Activated CD4-positive, CD25-positive, alpha-beta regulatory T cell treated with anti-CD3 and anti-CD28 coated beads, Interleukin-2, amount 50 U/mL, for 16 hours (primary cell): ENCODE results near the gene KRTAP5-11.
"Not testable (repeated sequence)": the region's sequence is repeated elsewhere in the genome, so short reads cannot be mapped to it uniquely, and the experiment has no call there.

Experiments used
- DNase-seq: peaks from one replicate; pipeline ENCODE4 v3.0.0-alpha.2; 2020; ENCODE audit warnings: low read depth, low spot score

The KRTAP5-11 gene

DNA sequence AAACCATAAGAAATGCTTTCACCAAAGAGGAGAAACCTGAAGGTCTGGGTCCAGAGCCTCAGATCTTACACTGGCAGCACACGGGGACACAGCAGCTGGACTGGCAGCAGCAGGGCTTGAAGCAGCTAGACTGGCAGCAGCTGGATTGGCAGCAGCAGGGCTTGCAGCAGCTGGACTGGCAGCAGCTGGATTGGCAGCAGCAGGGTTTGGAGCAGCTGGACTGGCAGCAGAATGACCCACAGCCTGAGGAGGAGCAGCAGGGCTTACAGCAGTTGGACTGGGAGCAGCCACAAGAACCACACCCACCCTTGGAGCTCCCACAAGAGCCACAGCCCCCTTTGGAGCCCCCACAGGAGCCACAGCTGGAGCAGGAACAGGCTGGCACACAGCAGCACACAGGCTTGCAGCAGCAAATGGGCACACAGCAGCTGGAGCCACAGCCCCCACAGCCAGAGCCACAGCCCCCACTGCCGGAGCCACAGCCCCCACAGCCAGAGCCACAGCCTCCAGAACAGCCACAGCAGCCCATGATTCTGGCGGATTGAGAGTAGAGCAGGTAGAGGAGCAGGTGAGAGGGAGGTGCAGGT lies at the start of gene KRTAP5-11:
Gene KRTAP5-11, minus strand, starts transcription at position 567 of the 587 bp plus-strand sequence. Its CDS starts 38 bp downstream, at position 529.
- no peak for DNase-seq

GRCh38 chr11:71631551-71631950 lies 48.9 kb upstream of the KRTAP5-11 start:
- DNase-seq = not testable (repeated sequence)

DNA sequence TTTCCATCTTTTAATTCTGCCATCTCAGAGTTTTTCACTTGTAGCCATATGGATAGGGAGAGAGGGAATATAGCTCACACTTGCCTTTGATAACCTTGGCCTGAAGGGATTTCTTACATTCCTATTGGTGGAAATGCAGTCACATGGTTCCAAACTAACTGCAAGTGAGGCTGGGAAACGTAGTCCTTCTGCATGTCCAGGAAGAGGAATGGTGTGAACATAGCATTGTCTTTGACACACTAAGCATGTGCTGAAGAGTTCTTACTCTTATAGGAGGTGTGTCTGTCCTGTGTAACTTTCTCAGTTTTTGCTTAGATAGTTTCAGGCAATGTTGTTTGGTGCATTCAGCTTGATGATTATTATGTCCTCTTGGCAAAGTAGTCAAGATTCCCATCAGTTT lies 47.4 kb upstream of the KRTAP5-11 start:
- DNase-seq = not testable (repeated sequence)

DNA sequence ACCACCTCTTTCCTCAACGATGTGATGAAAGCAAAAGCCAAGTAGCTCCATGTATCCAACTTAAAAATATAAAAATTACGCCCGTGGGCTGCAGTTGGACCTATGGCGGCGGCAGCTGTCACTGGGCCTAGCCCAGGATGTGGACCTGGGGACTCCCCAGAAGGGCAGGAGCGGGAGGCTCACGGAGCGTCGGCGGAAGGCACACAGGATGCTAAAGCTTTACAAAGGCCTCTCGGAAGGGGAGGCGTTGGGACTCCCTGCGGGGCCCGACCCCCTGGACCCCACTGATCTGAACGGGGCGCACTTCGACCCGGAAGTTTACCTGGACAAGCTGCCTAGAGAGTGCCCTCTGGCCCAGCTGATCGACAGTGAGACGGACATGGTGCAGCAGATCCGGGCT lies 46.3 kb upstream of the KRTAP5-11 start:
- not testable (repeated sequence) for DNase-seq

- not testable (repeated sequence) for DNase-seq
Observed at GRCh38 chr11:71623226-71623625, 40.6 kb upstream of the KRTAP5-11 start.

DNA sequence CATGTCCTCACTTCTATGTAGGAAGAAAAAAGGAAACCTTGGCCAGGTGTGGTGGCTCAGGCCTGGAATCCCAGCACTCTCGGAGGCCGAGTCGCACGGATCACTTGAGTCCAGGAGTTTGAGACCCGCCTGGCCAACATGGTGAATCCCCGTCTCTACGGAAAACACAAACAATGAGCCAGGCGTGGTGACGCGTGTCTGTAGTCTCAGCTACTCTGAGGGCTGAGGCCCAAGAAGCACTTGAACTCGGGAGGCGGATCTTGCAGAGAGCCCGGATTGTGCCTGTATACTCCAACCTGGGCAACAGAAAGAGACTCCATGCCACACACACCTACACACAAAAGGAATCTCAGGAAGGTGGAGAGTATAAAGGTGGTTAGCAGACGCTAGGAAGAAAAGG lies 39.9 kb upstream of the KRTAP5-11 start:
- DNase-seq = not testable (repeated sequence)

DNA sequence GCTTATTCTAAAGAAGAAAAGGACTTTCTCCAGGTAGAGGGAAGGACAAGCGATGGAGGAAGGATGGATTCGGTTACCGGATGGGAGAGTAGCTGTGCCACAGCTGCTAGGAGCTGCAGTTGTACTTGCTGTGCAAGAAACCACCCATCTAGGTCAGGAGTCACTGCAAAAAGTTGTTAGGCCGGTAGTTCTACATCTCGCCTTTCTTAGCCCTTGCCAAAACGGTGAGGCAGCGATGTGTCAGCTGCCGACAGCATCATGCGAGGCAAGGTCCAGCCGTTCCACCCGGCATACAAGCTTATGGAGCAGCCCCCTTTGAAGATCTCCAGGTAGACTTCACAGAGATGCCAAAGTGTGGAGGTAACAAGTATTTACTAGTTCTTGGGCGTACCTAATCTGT lies 32.3 kb upstream of the KRTAP5-11 start:
- not testable (repeated sequence) for DNase-seq

- not testable (repeated sequence) for DNase-seq
Observed at GRCh38 chr11:71614366-71614917, 31.8 kb upstream of the KRTAP5-11 start.

DNA sequence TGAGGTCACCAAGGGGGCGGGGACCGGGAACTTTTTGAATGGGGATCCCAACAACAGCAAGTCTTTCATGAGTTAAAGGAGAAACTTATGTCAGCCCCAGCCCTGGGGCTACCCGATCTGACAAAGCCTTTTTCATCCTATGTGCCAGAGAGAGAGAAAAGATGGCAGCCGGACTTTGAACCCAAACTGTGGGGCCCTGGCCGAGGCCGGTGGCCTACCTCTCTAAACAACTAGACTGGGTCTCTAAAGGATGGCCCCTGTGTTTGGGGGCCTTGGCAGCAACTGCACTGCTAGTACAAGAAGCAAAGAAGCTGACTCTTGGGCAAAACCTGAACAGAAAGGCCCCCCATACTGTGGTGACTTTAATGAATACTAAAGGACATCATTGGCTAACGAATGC lies 31.3 kb upstream of the KRTAP5-11 start:
- not testable (repeated sequence) for DNase-seq

DNA sequence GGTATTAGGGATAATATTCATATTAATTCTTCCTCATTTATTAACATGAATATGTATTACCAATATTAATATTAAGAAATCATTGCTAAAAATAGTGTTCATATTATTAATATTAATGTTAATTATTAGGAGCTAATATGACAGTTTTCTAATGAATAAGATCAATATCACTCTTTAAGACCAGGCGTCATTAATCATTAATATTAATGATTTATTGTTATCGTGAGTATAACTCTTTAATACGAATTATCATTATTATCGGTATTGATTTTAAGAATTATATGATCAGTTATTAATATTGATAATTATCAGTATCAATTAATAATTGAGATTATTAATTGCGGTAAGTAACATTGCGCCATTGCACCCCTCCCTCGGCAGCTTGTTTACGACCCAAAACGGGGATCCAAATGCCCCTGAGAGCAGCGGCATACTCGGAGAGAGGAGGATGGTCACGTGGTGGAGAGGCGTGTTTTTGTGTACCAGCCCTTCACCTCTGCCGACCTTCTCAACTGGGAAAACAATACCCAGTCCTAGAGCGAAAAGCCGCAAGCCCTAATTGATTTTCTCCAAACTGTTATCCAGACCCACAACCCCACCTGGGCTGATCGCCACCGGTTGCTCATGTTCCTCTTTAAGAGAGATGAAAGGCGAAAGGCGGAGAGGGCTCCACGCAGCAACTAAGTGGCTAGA lies 28.7 kb upstream of the KRTAP5-11 start:
- DNase-seq = not testable (repeated sequence)

- DNase-seq = not testable (repeated sequence)
Observed at GRCh38 chr11:71608272-71608671, 25.6 kb upstream of the KRTAP5-11 start.

- not testable (repeated sequence) for DNase-seq
Observed at GRCh38 chr11:71607520-71608216, 25.0 kb upstream of the KRTAP5-11 start.

DNA sequence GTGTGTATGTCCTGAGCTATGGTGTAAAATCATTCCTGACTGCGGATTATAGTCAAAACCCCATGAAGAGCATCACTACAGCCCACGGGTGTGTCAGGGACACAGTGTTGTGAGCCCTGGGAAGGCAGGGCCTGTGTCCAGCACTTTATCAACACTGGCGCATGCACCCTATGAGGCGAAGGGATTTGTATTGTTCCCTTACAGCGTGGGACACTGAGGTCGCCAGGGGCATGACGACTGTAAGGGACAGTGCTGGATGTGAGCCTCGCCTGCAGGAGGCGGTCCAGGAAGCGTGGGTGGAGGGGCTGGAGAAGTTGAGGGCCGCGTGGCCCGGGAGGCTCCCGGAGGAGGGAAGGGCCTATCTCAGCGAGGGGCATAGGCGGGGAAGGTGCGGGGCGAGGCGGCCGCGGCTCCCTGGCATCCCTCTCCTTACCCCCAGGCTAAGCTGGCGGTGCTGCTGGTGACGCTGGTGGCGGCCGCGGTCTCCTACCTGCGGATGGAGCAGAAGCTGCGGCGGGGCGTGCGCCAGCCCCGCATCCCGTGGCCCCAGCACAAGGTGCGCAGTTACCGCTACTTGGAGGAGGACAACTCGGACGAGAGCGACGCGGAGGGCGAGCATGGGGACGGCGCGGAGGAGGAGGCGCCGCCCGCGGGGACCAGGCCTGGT lies 24.3 kb upstream of the KRTAP5-11 start:
- DNase-seq = not testable (repeated sequence)

DNA sequence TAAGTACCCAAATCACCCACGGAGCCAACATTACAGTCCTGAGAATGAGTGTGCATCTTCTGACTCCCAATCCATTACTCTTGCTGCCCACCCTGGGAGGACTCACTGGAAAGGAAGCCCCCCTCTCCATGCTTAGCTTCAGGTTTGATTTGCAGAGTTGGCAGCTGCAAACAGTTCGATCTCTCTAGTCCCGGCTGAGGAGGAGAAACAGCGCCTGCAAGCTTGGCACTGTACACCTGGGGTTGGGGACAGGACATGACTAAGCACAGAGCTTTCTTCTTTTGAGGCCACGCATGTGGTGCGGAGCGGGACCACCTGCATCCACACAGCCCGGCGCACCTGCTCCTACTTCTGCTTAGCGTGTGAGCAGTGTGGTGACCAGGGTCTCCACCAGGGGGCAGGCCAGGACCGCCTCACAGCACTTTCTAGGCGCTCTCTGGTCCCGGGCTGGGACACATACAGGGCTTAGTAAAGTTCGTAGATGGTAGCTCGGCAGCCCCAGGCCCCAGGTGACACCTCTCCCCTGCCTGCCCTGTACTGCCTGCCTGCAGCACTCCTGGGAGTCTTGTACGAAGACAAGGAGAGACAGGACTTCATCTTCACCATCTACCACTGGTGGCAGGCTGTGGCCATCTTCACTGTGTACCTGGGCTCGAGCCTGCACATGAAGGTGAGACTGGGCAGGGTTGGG lies 22.3 kb upstream of the KRTAP5-11 start:
- DNase-seq = not testable (repeated sequence)

GRCh38 chr11:71603221-71603620 lies 20.5 kb upstream of the KRTAP5-11 start:
- not testable (repeated sequence) for DNase-seq

DNA sequence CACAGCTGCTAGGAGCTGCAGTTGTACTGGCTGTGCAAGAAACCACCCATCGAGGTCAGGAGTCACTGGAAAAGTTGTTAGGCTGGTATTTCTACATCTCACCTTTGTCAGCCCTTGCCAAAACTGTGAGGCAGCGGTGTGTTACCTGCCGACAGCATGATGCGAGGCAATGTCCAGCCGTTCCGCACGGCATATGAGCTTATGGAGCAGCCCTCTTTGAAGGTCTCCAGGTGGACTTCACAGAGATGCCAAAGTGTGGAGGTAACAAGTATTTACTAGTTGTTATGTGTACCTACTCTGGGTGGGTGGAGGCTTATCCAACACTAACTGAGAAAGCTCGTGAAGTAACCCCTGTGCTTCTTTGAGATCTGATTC lies 6.9 kb upstream of the KRTAP5-11 start:
- DNase-seq = not testable (repeated sequence)

- not testable (repeated sequence) for DNase-seq
Observed at GRCh38 chr11:71588822-71589545, 6.3 kb upstream of the KRTAP5-11 start.

GRCh38 chr11:71588314-71588713 lies 5.6 kb upstream of the KRTAP5-11 start:
- not testable (repeated sequence) for DNase-seq

GRCh38 chr11:71585673-71586072 lies 3.0 kb upstream of the KRTAP5-11 start:
- not testable (repeated sequence) for DNase-seq

GRCh38 chr11:71582969-71583368 lies 294 bp upstream of the KRTAP5-11 start:
- not testable (repeated sequence) for DNase-seq
